Panc1 (cell line): ENCODE results near the gene SHROOM3. TPM values are rescaled to one million over a fixed set of nuclear protein-coding genes. Genes with fewer than 3 reads are reported as not detected.

ENCODE experiments used
- ATAC-seq: fragments of 200-7000 bp; cut with Tn5 transposase; 2 replicates; pipeline ENCODE4 v1.9.1; 2020; ENCODE audit warnings: mild to moderate bottlenecking, moderate library complexity
- BruUV-seq: library from RNA; stranded (reverse); fragments of 400-500 nt; replicated peaks from 2 replicates; lab custom pipeline; 2021; lab: Mats Ljungman, UMichigan
- CTCF ChIA-PET: fragments of 300-600 bp; sonication (Branson Sonifier 250); formaldehyde crosslinking; loops from one replicate; lab custom pipeline; 2022; ENCODE audit warnings: antibody characterized with exemption; lab: Charles Lee
- POLR2A ChIA-PET: fragments of 300-600 bp; sonication (Branson Sonifier 250); formaldehyde crosslinking; loops from one replicate; lab custom pipeline; 2022; ENCODE audit warnings: antibody characterized with exemption; lab: Charles Lee
- DNase-seq: peaks from one replicate; pipeline ENCODE4 v3.0.0-alpha.2; 2010; ENCODE audit warnings: low read depth, low spot score
- H3K27ac ChIP-seq: 2 replicates; pipeline ENCODE4 v1.5.1; 2011; ENCODE audit warnings: mild to moderate bottlenecking, low read length, inconsistent platforms
- H3K27me3 ChIP-seq: fragments of 200-500 bp; sonication (Bioruptor generic); 2 replicates; pipeline ENCODE4 v1.6.0; 2014; ENCODE audit warnings: low read length, inconsistent platforms; ENCODE audit not compliant: control insufficient read depth, insufficient read depth
- H3K36me3 ChIP-seq: fragments of 200-500 bp; sonication (Bioruptor generic); 2 replicates; pipeline ENCODE4 v1.5.1; 2014; ENCODE audit warnings: inconsistent platforms, mild to moderate bottlenecking, low read length, moderate library complexity; ENCODE audit not compliant: control insufficient read depth, insufficient read depth
- H3K4me1 ChIP-seq: 2 replicates; pipeline ENCODE4 v1.5.1; 2011; ENCODE audit warnings: inconsistent platforms, mild to moderate bottlenecking, low read length, moderate library complexity; ENCODE audit not compliant: control insufficient read depth, insufficient read depth
- H3K4me3 ChIP-seq, 2 experiments: 2 replicates each; pipeline ENCODE4 v1.5.1; 2011 to 2012; ENCODE audit warnings: low read depth in 2 of 2, low read length in 2 of 2, mild to moderate bottlenecking in 2 of 2, inconsistent platforms in 1 of 2, moderate library complexity in 1 of 2
- H3K9me3 ChIP-seq: fragments of 200-500 bp; sonication (Bioruptor generic); 2 replicates; pipeline ENCODE4 v1.5.1; 2014; ENCODE audit warnings: low read depth, mild to moderate bottlenecking, inconsistent platforms, low read length, moderate library complexity; ENCODE audit not compliant: control insufficient read depth, insufficient read depth
- CTCF ChIP-seq: fragments of 450-650 bp; IDR thresholded peaks from 2 replicates; pipeline ENCODE4 v1.5.1; 2017; ENCODE audit warnings: mild to moderate bottlenecking
- POLR2AphosphoS5 ChIP-seq: IDR thresholded peaks from 2 replicates; pipeline ENCODE4 v1.6.1; 2012; ENCODE audit warnings: mild to moderate bottlenecking, low read depth, low read length, moderate library complexity
- REST ChIP-seq, 2 experiments: IDR thresholded peaks; 2 replicates each; pipeline ENCODE4 v1.6.1; 2011 to 2012; ENCODE audit warnings: low read depth in 2 of 2, control low read depth in 1 of 2, low read length in 1 of 2, mild to moderate bottlenecking in 1 of 2, moderate library complexity in 1 of 2; ENCODE audit not compliant: insufficient read depth in 1 of 2
- SIN3A ChIP-seq: IDR thresholded peaks from 2 replicates; pipeline ENCODE4 v1.6.1; 2012; ENCODE audit warnings: low read depth, mild to moderate bottlenecking, low read length, moderate library complexity, borderline replicate concordance; ENCODE audit not compliant: insufficient read depth
- TCF7L2 ChIP-seq: IDR thresholded peaks from 2 replicates; pipeline ENCODE4 v1.6.1; 2011; ENCODE audit warnings: mild to moderate bottlenecking, low read depth, low read length, inconsistent platforms
- in situ Hi-C: cut with HindIII; loops from 2 replicates; pipeline ENCODE4 v1.10.0; 2016; ENCODE audit warnings: low sequenced_read_pairs, low pct_unique_long_range_greater_than_20kb
- intact Hi-C: fragments of 100-400 bp; cut with micrococcal nuclease; formaldehyde crosslinking; loops from one replicate; pipeline ENCODE4 v1.10.0; 2022; ENCODE audit not compliant: unreplicated experiment
- total RNA-seq: library from RNA; stranded (reverse); gene quantifications from one replicate; pipeline ENCODE4 v1.2.1, GENCODE V29; 2021; ENCODE audit not compliant: unreplicated experiment

The SHROOM3 gene
- total RNA-seq, 1 experiment from 2014 or later = 7.2 TPM

GRCh38 chr4:76578002-76578560 is 143.1 kb downstream of the SHROOM3 start:
- H3K36me3 ChIP-seq = no peaks in the 10 kb centered on the region
- ChIA-PET CTCF (no interaction called here), POLR2A (no interaction called here)
- intact Hi-C loops = no loop called here
- H3K4me3 ChIP-seq = no peak overlapping the region
- H3K9me3 ChIP-seq = no peaks in the 10 kb centered on the region
- H3K4me1 ChIP-seq = no peaks in the 10 kb centered on the region
- ATAC-seq (no peak), DNase-seq (no peak)
- in situ Hi-C loops = no loop called here
- no peak overlapping the region for H3K27ac ChIP-seq
- TF ChIP-seq TCF7L2 (no peak), REST (IDR thresholded peaks at IDR 0.05; ENCODE audit: insufficient read depth in 1 of 2, low read depth in 2 of 2, low read length in 1 of 2) (no peak), POLR2AphosphoS5 (no peak), CTCF (no peak), SIN3A (no peak)
- no TSS peak for BruUV-seq
- no peaks in the 10 kb centered on the region for H3K27me3 ChIP-seq

- BruUV-seq = no TSS peak
- ATAC-seq = no peak
- H3K4me3 ChIP-seq = no peak overlapping the region
- no peaks in the 10 kb centered on the region for H3K36me3 ChIP-seq
- CTCF ChIA-PET = no interaction called here
- no peaks in the 10 kb centered on the region for H3K9me3 ChIP-seq
- no peaks in the 10 kb centered on the region for H3K27me3 ChIP-seq
- no peak overlapping the region for H3K27ac ChIP-seq
- TF ChIP-seq TCF7L2 = no peak
- TF ChIP-seq CTCF = no peak
- TF ChIP-seq REST (IDR thresholded peaks at IDR 0.05; ENCODE audit: insufficient read depth in 1 of 2, low read depth in 2 of 2, low read length in 1 of 2) = no peak
- TF ChIP-seq POLR2AphosphoS5 = no peak
- DNase-seq = no peak
- POLR2A ChIA-PET = no interaction called here
- intact Hi-C loops (no loop called here), in situ Hi-C loops (no loop called here)
- H3K4me1 ChIP-seq = no peaks in the 10 kb centered on the region
Observed at GRCh38 chr4:76579596-76580375, 144.8 kb downstream of the SHROOM3 start.
